SK-N-MC (cell line): ENCODE measurements around the gene KRT5.

Experiments
- EZH2 ChIP-seq: fragments of 200-600 bp; sonication (generic); IDR thresholded peaks from one replicate; pipeline ENCODE4 v1.6.1; 2017; ENCODE audit warnings: antibody characterized with exemption
- POLR2AphosphoS5 ChIP-seq: IDR thresholded peaks from 2 replicates; pipeline ENCODE4 v1.6.1; 2012; ENCODE audit warnings: mild to moderate bottlenecking, low read depth, low read length, borderline replicate concordance

GRCh38 chr12:52522346-52523011, 2.3 kb upstream of the KRT5 start:
- TF ChIP-seq POLR2AphosphoS5: no peak
- no peak for TF ChIP-seq EZH2
